B cell (primary cell): ENCODE measurements around the gene CIZ1.

Experiments used
- EZH2 ChIP-seq: IDR thresholded peaks from 2 replicates; pipeline ENCODE4 v1.6.1; 2012; ENCODE audit warnings: borderline replicate concordance, low read depth, mild to moderate bottlenecking, moderate library complexity, low read length; ENCODE audit not compliant: insufficient read depth, poor library complexity, severe bottlenecking
- TF ChIP-seq, protein P1 (sequence below): fragments of 200-600 bp; IDR thresholded peaks from one replicate; pipeline ENCODE4 v1.8.0; 2022; ENCODE audit warnings: antibody characterized with exemption, mild to moderate bottlenecking

GRCh38 chr9:128141604-128142003, 49.8 kb downstream of the CIZ1 start:
- TF ChIP-seq EZH2: no peak
- TF ChIP-seq, protein P1, sequence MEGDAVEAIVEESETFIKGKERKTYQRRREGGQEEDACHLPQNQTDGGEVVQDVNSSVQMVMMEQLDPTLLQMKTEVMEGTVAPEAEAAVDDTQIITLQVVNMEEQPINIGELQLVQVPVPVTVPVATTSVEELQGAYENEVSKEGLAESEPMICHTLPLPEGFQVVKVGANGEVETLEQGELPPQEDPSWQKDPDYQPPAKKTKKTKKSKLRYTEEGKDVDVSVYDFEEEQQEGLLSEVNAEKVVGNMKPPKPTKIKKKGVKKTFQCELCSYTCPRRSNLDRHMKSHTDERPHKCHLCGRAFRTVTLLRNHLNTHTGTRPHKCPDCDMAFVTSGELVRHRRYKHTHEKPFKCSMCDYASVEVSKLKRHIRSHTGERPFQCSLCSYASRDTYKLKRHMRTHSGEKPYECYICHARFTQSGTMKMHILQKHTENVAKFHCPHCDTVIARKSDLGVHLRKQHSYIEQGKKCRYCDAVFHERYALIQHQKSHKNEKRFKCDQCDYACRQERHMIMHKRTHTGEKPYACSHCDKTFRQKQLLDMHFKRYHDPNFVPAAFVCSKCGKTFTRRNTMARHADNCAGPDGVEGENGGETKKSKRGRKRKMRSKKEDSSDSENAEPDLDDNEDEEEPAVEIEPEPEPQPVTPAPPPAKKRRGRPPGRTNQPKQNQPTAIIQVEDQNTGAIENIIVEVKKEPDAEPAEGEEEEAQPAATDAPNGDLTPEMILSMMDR: no peak
